SU-DHL-6 (cell line): Measurements from ENCODE around the gene LIM2.
A peak's percentile ranks its signal among the peaks of the same experiment; 100 is the strongest.

Experiments
- H2AFZ ChIP-seq: fragments of 200-600 bp; sonication (generic); 2 replicates; pipeline ENCODE4 v1.6.1; 2014; ENCODE audit warnings: low read depth, mild to moderate bottlenecking, moderate library complexity, mixed read lengths, antibody characterized with exemption, low read length; ENCODE audit not compliant: severe bottlenecking
- H3F3A ChIP-seq: fragments of 200-600 bp; shearing (Covaris generic); 2 replicates; pipeline ENCODE4 v1.6.0; 2016; ENCODE audit warnings: antibody characterized with exemption, mild to moderate bottlenecking; ENCODE audit not compliant: insufficient read depth
- H3K27ac ChIP-seq: fragments of 200-600 bp; sonication (generic); 2 replicates; pipeline ENCODE4 v1.5.1; 2016; ENCODE audit warnings: low read depth, mild to moderate bottlenecking, low read length, moderate library complexity, mixed read lengths
- H3K27me3 ChIP-seq: fragments of 200-600 bp; sonication (generic), shearing (Covaris generic); 2 replicates; pipeline ENCODE4 v1.6.0; 2014; ENCODE audit warnings: mild to moderate bottlenecking, low read length
- H3K36me3 ChIP-seq: fragments of 200-600 bp; sonication (generic); 2 replicates; pipeline ENCODE4 v1.6.1; 2014; ENCODE audit warnings: mild to moderate bottlenecking, low read length, mixed read lengths
- H3K4me2 ChIP-seq: fragments of 300-600, 200-600 bp; shearing (Covaris generic), sonication (generic); 2 replicates; pipeline ENCODE4 v1.6.0; 2014; ENCODE audit warnings: low read length, low read depth, mild to moderate bottlenecking; ENCODE audit not compliant: poor library complexity, severe bottlenecking
- H3K4me3 ChIP-seq: fragments of 200-600 bp; sonication (generic); 2 replicates; pipeline ENCODE4 v1.5.1; 2014; ENCODE audit warnings: antibody characterized with exemption, low read length, mild to moderate bottlenecking, mixed read lengths; ENCODE audit not compliant: insufficient read depth, poor library complexity, severe bottlenecking
- H3K79me2 ChIP-seq: fragments of 200-600 bp; sonication (generic); 2 replicates; pipeline ENCODE4 v1.6.1; 2014; ENCODE audit warnings: mild to moderate bottlenecking, low read length, moderate library complexity; ENCODE audit not compliant: insufficient read depth
- H3K9ac ChIP-seq: fragments of 200-600 bp; sonication (generic); 2 replicates; pipeline ENCODE4 v1.7.0; 2014; ENCODE audit warnings: mild to moderate bottlenecking, low read length
- H3K9me2 ChIP-seq: fragments of 200-600 bp; sonication (generic); replicated peaks from 2 replicates; pipeline ENCODE4 v1.6.1; 2014; ENCODE audit warnings: low read length; ENCODE audit not compliant: insufficient read depth
- H3K9me3 ChIP-seq: fragments of 200-600 bp; sonication (generic); 2 replicates; pipeline ENCODE4 v1.6.1; 2014; ENCODE audit warnings: low read length, mixed read lengths; ENCODE audit not compliant: insufficient read depth
- H4K20me1 ChIP-seq: fragments of 200-600 bp; sonication (generic); 2 replicates; pipeline ENCODE4 v1.6.1; 2014; ENCODE audit warnings: low read depth, mild to moderate bottlenecking, antibody characterized with exemption, low read length, moderate library complexity, mixed read lengths
- CTCF ChIP-seq: fragments of 200-600 bp; sonication (generic); IDR thresholded peaks from one replicate; pipeline ENCODE4 v1.5.1; 2017; ENCODE audit warnings: antibody characterized with exemption, mild to moderate bottlenecking, low read length, moderate library complexity; ENCODE audit not compliant: insufficient read depth, poor library complexity, severe bottlenecking
- EZH2phosphoT487 ChIP-seq: fragments of 200-600 bp; sonication (generic), shearing (Covaris generic); conservative IDR thresholded peaks from 2 replicates; pipeline ENCODE4 v1.6.1; 2018; ENCODE audit warnings: mild to moderate bottlenecking, antibody characterized with exemption, low read length, moderate library complexity, mixed read lengths

The LIM2 gene

GRCh38 chr19:51337861-51338562 lies 49.8 kb downstream of the LIM2 start:
- H3F3A ChIP-seq = no peaks in the 10 kb centered on the region
- H3K27me3 ChIP-seq = no peaks in the 10 kb centered on the region
- peak overlapping the region; percentile 88 for H2AFZ ChIP-seq
- no peaks in the 10 kb centered on the region for H3K9me3 ChIP-seq
- no peaks in the 10 kb centered on the region for H4K20me1 ChIP-seq
- H3K36me3 ChIP-seq = no peaks in the 10 kb centered on the region
- H3K4me2 ChIP-seq = peak overlapping the region; percentile 92
- no peak overlapping the region for H3K27ac ChIP-seq
- peak overlapping the region; percentile 63 for H3K4me3 ChIP-seq
- no peaks in the 10 kb centered on the region for H3K9me2 ChIP-seq
- no peaks in the 10 kb centered on the region for H3K79me2 ChIP-seq
- TF ChIP-seq CTCF = no peak
- H3K9ac ChIP-seq = peak overlapping the region; percentile 51

- Histone ChIP-seq H3K4me3 (no peak overlapping the region), H3K36me3 (no peaks in the 10 kb centered on the region), H3K9me2 (no peaks in the 10 kb centered on the region), H3K27ac (no peak overlapping the region), H3K27me3 (no peaks in the 10 kb centered on the region), H4K20me1 (no peaks in the 10 kb centered on the region), H3K9me3 (no peaks in the 10 kb centered on the region), H3F3A (no peaks in the 10 kb centered on the region), H3K79me2 (no peaks in the 10 kb centered on the region), H3K4me2 (no peak overlapping the region), H2AFZ (no peak overlapping the region), H3K9ac (no peak overlapping the region)
- no peak for TF ChIP-seq CTCF
- TF ChIP-seq EZH2phosphoT487 = no peak
These were observed 50.5 kb downstream of the LIM2 start for GRCh38 chr19:51337141-51337860.

GRCh38 chr19:51333836-51334460 lies 53.8 kb downstream of the LIM2 start:
- Histone ChIP-seq H3F3A (no peaks in the 10 kb centered on the region), H3K9ac (no peak overlapping the region), H4K20me1 (no peaks in the 10 kb centered on the region), H3K27me3 (no peaks in the 10 kb centered on the region), H3K9me3 (no peaks in the 10 kb centered on the region), H3K36me3 (no peaks in the 10 kb centered on the region), H3K4me3 (no peak overlapping the region), H3K79me2 (no peaks in the 10 kb centered on the region), H3K27ac (no peak overlapping the region), H2AFZ (no peak overlapping the region), H3K9me2 (no peaks in the 10 kb centered on the region), H3K4me2 (no peak overlapping the region)
- TF ChIP-seq CTCF (no peak), EZH2phosphoT487 (no peak)
